Measurements from ENCODE around the gene TFPT. TPM values are rescaled to one million over a fixed set of nuclear protein-coding genes. Genes with fewer than 3 reads are reported as not detected.

Gene TFPT
- total and polyA plus RNA-seq, 10 of the 15 experiments (the other 5 are each of a cell fraction or from before 2014, with no cell fraction given), result 1.7 to 40.2 (median 25.6) TPM

- TF ChIP-seq ELK1 (IDR thresholded peaks at IDR 0.05; ENCODE audit: low read depth, low read length) (peak; percentile 48; the same call in 1 of the 2 replicates), HDAC2 (IDR thresholded peaks at IDR 0.05) (no peak), POLR2A (IDR thresholded peaks at IDR 0.05; ENCODE audit: low read depth, low read length) (peak; percentile 94), SMAD5 (IDR thresholded peaks at IDR 0.05; ENCODE audit: low read depth) (peak; percentile 82), NRF1 (conservative IDR thresholded peaks at IDR 0.05; ENCODE audit: low read depth, low read length) (peak; percentile 99), MYB (IDR thresholded peaks at IDR 0.05; ENCODE audit: borderline replicate concordance, low read depth, low read length) (no peak), BCL3 (IDR thresholded peaks at IDR 0.05; ENCODE audit: borderline replicate concordance, insufficient read depth, low read depth, low read length, poor library complexity, severe bottlenecking) (no peak), POLR2AphosphoS5 (IDR thresholded peaks at IDR 0.05; ENCODE audit: low read length) (peak; percentile 96), MLLT1 (IDR thresholded peaks at IDR 0.05) (no peak), CHD4 (IDR thresholded peaks at IDR 0.05) (no peak), ATF3 (IDR thresholded peaks at IDR 0.05; ENCODE audit: borderline replicate concordance, extremely low read depth, low read depth, low read length) (peak; percentile 21; the same call in 1 of the 2 replicates), RBBP5 (conservative IDR thresholded peaks at IDR 0.05) (no peak), SUPT20H (IDR thresholded peaks at IDR 0.05; ENCODE audit: borderline replicate concordance, control insufficient read depth, low read depth, low read length) (no peak), MAX (IDR thresholded peaks at IDR 0.05; ENCODE audit: low read depth, low read length) (0 out of 2 replicates have a peak, but pooled peaks have one; percentile 50), IKZF1 (conservative IDR thresholded peaks at IDR 0.05) (peak; percentile 100), CEBPB (IDR thresholded peaks at IDR 0.05; ENCODE audit: borderline replicate concordance in 1 of 2, low read depth in 2 of 2, low read length in 2 of 2) (no peak), NR2F1 (conservative IDR thresholded peaks at IDR 0.05) (peak; percentile 97), RCOR1 (conservative IDR thresholded peaks at IDR 0.05; ENCODE audit: low read depth, low read length) (0 out of 2 replicates have a peak, but pooled peaks have one; percentile 32), POLR2AphosphoS2 (IDR thresholded peaks at IDR 0.05; ENCODE audit: low read depth, low read length) (peak; percentile 52; the same call in 1 of the 2 replicates), MXI1 (IDR thresholded peaks at IDR 0.05; ENCODE audit: low read depth, low read length) (peak; percentile 76), TARDBP (IDR thresholded peaks at IDR 0.05; ENCODE audit: borderline replicate concordance) (peak; percentile 87; the same call in 1 of the 2 replicates), KLF5 (IDR thresholded peaks at IDR 0.05; ENCODE audit: partially characterized antibody) (peak; percentile 71), WRNIP1 (IDR thresholded peaks at IDR 0.05; ENCODE audit: borderline replicate concordance, low read depth, low read length) (0 out of 2 replicates have a peak, but pooled peaks have one; percentile 56), ZNF207 (IDR thresholded peaks at IDR 0.05; ENCODE audit: borderline replicate concordance) (no peak), RB1 (IDR thresholded peaks at IDR 0.05; ENCODE audit: borderline replicate concordance) (peak; percentile 33; the same call in 1 of the 2 replicates), BHLHE40 (IDR thresholded peaks at IDR 0.05; ENCODE audit: borderline replicate concordance in 1 of 2, low read depth in 2 of 2, low read length in 1 of 2) (peak; percentile 61 to 74), SMARCA5 (IDR thresholded peaks at IDR 0.05) (peak; percentile 92; the same call in 1 of the 2 replicates)
Observed at GRCh38 chr19:54102421-54103169, 12.9 kb downstream of the TFPT start, which contains the start of gene NDUFA3 (continued).

Data from GM12878 (cell line).